ENCODE results near the gene PHF20.

- no peak for TF ChIP-seq EZH2 (IDR thresholded peaks at IDR 0.05; ENCODE audit: borderline replicate concordance, low read depth, low read length, severe bottlenecking)
- TF ChIP-seq, protein P1, sequence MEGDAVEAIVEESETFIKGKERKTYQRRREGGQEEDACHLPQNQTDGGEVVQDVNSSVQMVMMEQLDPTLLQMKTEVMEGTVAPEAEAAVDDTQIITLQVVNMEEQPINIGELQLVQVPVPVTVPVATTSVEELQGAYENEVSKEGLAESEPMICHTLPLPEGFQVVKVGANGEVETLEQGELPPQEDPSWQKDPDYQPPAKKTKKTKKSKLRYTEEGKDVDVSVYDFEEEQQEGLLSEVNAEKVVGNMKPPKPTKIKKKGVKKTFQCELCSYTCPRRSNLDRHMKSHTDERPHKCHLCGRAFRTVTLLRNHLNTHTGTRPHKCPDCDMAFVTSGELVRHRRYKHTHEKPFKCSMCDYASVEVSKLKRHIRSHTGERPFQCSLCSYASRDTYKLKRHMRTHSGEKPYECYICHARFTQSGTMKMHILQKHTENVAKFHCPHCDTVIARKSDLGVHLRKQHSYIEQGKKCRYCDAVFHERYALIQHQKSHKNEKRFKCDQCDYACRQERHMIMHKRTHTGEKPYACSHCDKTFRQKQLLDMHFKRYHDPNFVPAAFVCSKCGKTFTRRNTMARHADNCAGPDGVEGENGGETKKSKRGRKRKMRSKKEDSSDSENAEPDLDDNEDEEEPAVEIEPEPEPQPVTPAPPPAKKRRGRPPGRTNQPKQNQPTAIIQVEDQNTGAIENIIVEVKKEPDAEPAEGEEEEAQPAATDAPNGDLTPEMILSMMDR (IDR thresholded peaks at IDR 0.05; ENCODE audit: extremely low read depth in 1 of 2, insufficient read depth in 1 of 2, low read depth in 1 of 2, low read length in 2 of 2): no peak
- TF ChIP-seq POLR2A (IDR thresholded peaks at IDR 0.05; ENCODE audit: low read depth, low read length): no peak
- TF ChIP-seq MYC (IDR thresholded peaks at IDR 0.05; ENCODE audit: low read depth, low read length): no peak
- no peak for TF ChIP-seq POLR2AphosphoS5 (IDR thresholded peaks at IDR 0.05; ENCODE audit: insufficient read depth, low read depth, low read length)
- TF ChIP-seq JUN (IDR thresholded peaks at IDR 0.05; ENCODE audit: borderline replicate concordance, insufficient read depth, insufficient read length, low read depth): no peak
- TF ChIP-seq FOS (IDR thresholded peaks at IDR 0.05; ENCODE audit: borderline replicate concordance, insufficient read depth, low read length): no peak
Measured at GRCh38 chr20:35904982-35905663, 133.3 kb downstream of the PHF20 start.
